Calu3 (cell line): ENCODE measurements around the gene GRK6. TPM values are rescaled to one million over a fixed set of nuclear protein-coding genes. Genes with fewer than 3 reads are reported as not detected.

Source experiments
- BruUV-seq: library from RNA; stranded (reverse); fragments of 400-500 nt; replicated peaks from 2 replicates; lab custom pipeline; 2021; lab: Mats Ljungman, UMichigan
- CTCF ChIA-PET: fragments of 300-600 bp; sonication (Branson Sonifier 250); formaldehyde crosslinking; loops from one replicate; lab custom pipeline; 2022; ENCODE audit warnings: antibody characterized with exemption; lab: Charles Lee
- DNase-seq: peaks from one replicate; pipeline ENCODE4 v3.0.0; 2022
- H3K27ac Mint-ChIP-seq: one replicate; pipeline ENCODE4 v1.8.0; 2022; ENCODE audit warnings: mixed read lengths; ENCODE audit not compliant: unreplicated experiment
- H3K27me3 Mint-ChIP-seq: one replicate; pipeline ENCODE4 v1.8.0; 2022; ENCODE audit warnings: mixed read lengths; ENCODE audit not compliant: unreplicated experiment
- H3K36me3 Mint-ChIP-seq: one replicate; pipeline ENCODE4 v1.8.0; 2022; ENCODE audit warnings: mild to moderate bottlenecking, moderate library complexity, mixed read lengths; ENCODE audit not compliant: insufficient read depth, unreplicated experiment
- H3K4me1 Mint-ChIP-seq: one replicate; pipeline ENCODE4 v1.8.0; 2022; ENCODE audit warnings: mild to moderate bottlenecking, low read depth, mixed read lengths; ENCODE audit not compliant: unreplicated experiment
- H3K4me3 Mint-ChIP-seq: one replicate; pipeline ENCODE4 v1.8.0; 2022; ENCODE audit warnings: mild to moderate bottlenecking, low read depth, moderate library complexity, mixed read lengths; ENCODE audit not compliant: unreplicated experiment
- H3K9me3 Mint-ChIP-seq: one replicate; pipeline ENCODE4 v1.8.0; 2022; ENCODE audit warnings: low read depth, mixed read lengths; ENCODE audit not compliant: unreplicated experiment
- CTCF ChIP-seq: fragments of 200-600 bp; IDR thresholded peaks from one replicate; pipeline ENCODE4 v1.8.0; 2022; ENCODE audit warnings: antibody characterized with exemption; ENCODE audit not compliant: unreplicated experiment
- intact Hi-C: fragments of 100-400 bp; cut with micrococcal nuclease; formaldehyde crosslinking; loops from one replicate; pipeline ENCODE4 v1.10.0; 2022; ENCODE audit not compliant: unreplicated experiment
- total RNA-seq: library from RNA; stranded (reverse); gene quantifications from 2 replicates; pipeline ENCODE4 v1.2.3, GENCODE V29; 2022

GRK6 gene
- total RNA-seq, 1 experiment from 2014 or later = 72.6 TPM

GRCh38 chr5:177467436-177467835, 41.0 kb downstream of the GRK6 start:
- intact Hi-C loops = no loop called here
- no TSS peak for BruUV-seq

GRCh38 chr5:177468329-177468684, 41.8 kb downstream of the GRK6 start:
- Mint-ChIP-seq H3K9me3 (no peaks in the 10 kb centered on the region), H3K36me3 (peaks cover 88% of the 10 kb centered on the region), H3K27ac (no peak overlapping the region), H3K27me3 (no peaks in the 10 kb centered on the region), H3K4me1 (peaks cover 26% of the 10 kb centered on the region), H3K4me3 (no peak overlapping the region)
- TF ChIP-seq CTCF = no peak
- CTCF ChIA-PET = interaction anchor here (1.1 kb wide), 1 partner anchor 13 kb away, joined by 4 read pairs; no protein-coding TSS in a partner anchor
- DNase-seq = no peak
- intact Hi-C loops = no loop called here
- no TSS peak for BruUV-seq

More at GRCh38 chr5:177467436-177467835, 41.0 kb downstream of the GRK6 start:
- H3K36me3 Mint-ChIP-seq = peaks cover 90% of the 10 kb centered on the region
- no peaks in the 10 kb centered on the region for H3K9me3 Mint-ChIP-seq
- CTCF ChIA-PET = no interaction called here
- no peak overlapping the region for H3K27ac Mint-ChIP-seq
- no peaks in the 10 kb centered on the region for H3K27me3 Mint-ChIP-seq
- no peak for TF ChIP-seq CTCF
- no peak overlapping the region for H3K4me3 Mint-ChIP-seq
- no peak for DNase-seq
- H3K4me1 Mint-ChIP-seq = peaks cover 26% of the 10 kb centered on the region

- intact Hi-C loops = no loop called here
- no peak for DNase-seq
Measured at GRCh38 chr5:177468685-177469628, 42.5 kb downstream of the GRK6 start.

More at GRCh38 chr5:177468685-177469628, 42.5 kb downstream of the GRK6 start:
- TF ChIP-seq CTCF = no peak
- Mint-ChIP-seq H3K4me3 (no peak overlapping the region), H3K27me3 (no peaks in the 10 kb centered on the region), H3K4me1 (peaks cover 26% of the 10 kb centered on the region), H3K9me3 (no peaks in the 10 kb centered on the region), H3K27ac (no peak overlapping the region), H3K36me3 (peaks cover 88% of the 10 kb centered on the region)
- BruUV-seq = no TSS peak
- CTCF ChIA-PET = interaction anchor here (1.1 to 1.2 kb wide), 2 partner anchors 11 to 13 kb away, joined by 4 read pairs; no protein-coding TSS in a partner anchor
